Limb (tissue), 2 donors: Measurements from ENCODE around the gene TMEM245.
"Not testable (repeated sequence)": the region's sequence is repeated elsewhere in the genome, so short reads cannot be mapped to it uniquely, and the experiment has no call there.

Experiments
- DNase-seq, 2 donors: peaks; one replicate each; pipeline ENCODE4 v3.0.0-alpha.2; 2016; ENCODE audit errors: extremely low spot score in 2 of 2

TMEM245 gene

GRCh38 chr9:108996643-108997042 lies 123.1 kb downstream of the TMEM245 start:
- no peak for DNase-seq

- no peak for DNase-seq
These were observed 125.1 kb downstream of the TMEM245 start for GRCh38 chr9:108994695-108995094.

GRCh38 chr9:108991479-108991878 lies 128.3 kb downstream of the TMEM245 start:
- no peak for DNase-seq

GRCh38 chr9:108983885-108984284 lies 135.9 kb downstream of the TMEM245 start:
- DNase-seq: no peak

- DNase-seq: no peak
These were observed 138.9 kb downstream of the TMEM245 start for GRCh38 chr9:108980893-108981292.

GRCh38 chr9:108978205-108978604 lies 141.5 kb downstream of the TMEM245 start:
- no peak for DNase-seq

- no peak for DNase-seq
These were observed 145.9 kb downstream of the TMEM245 start for GRCh38 chr9:108973895-108974294.

GRCh38 chr9:108972626-108973209 lies 147.0 kb downstream of the TMEM245 start:
- DNase-seq: peak in 1 of 2 donors; percentile 37

- no peak for DNase-seq
These were observed 147.6 kb downstream of the TMEM245 start for GRCh38 chr9:108972186-108972585.

- not testable (repeated sequence) for DNase-seq
These were observed 148.4 kb downstream of the TMEM245 start for GRCh38 chr9:108971392-108971791.

- no peak for DNase-seq
These were observed 151.8 kb downstream of the TMEM245 start for GRCh38 chr9:108967916-108968315.
